Measurements from ENCODE around the gene BCR.

BCR gene

DNA sequence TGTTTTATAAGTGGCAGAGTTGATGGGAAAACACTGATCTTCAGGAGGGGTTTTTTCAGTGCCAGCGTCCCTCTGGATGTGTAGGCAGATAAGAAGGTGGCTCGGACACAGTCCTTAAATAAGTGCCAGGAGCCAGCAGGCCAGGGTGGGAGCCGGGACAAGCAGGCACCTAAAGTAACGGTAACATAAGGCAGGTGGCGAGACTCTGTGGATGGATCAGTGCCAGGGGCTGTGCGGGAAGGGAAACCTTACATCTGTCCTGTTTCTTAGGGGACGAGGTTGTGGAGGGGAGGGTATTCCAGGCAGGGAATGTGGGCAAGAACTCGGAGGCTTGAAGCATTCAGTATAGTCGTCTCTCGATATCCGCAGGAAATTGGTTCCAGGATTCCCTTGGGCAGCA is 15.9 kb downstream of the BCR start:
- Histone ChIP-seq H3K36me3 (ENCODE audit: control insufficient read depth, insufficient read depth, low read length) (no peaks in the 10 kb centered on the region), H3K4me3 (ENCODE audit: low read length) (no peak overlapping the region), H3K9ac (ENCODE audit: low read length) (no peak overlapping the region), H3K9me3 (ENCODE audit: control insufficient read depth, low read length) (no peaks in the 10 kb centered on the region), H3K4me1 (ENCODE audit: control insufficient read depth, insufficient read depth, low read length) (peaks cover 10% of the 10 kb centered on the region), H3K27me3 (ENCODE audit: control insufficient read depth, insufficient read depth, low read length) (no peaks in the 10 kb centered on the region)

- Histone ChIP-seq H3K27me3 (ENCODE audit: control insufficient read depth, insufficient read depth, low read length) (no peaks in the 10 kb centered on the region), H3K36me3 (ENCODE audit: control insufficient read depth, insufficient read depth, low read length) (no peaks in the 10 kb centered on the region), H3K9me3 (ENCODE audit: control insufficient read depth, low read length) (no peaks in the 10 kb centered on the region), H3K4me1 (ENCODE audit: control insufficient read depth, insufficient read depth, low read length) (peaks cover 7% of the 10 kb centered on the region), H3K9ac (ENCODE audit: low read length) (no peak overlapping the region), H3K4me3 (ENCODE audit: low read length) (no peak overlapping the region)
Measured at GRCh38 chr22:23197836-23198235, 17.5 kb downstream of the BCR start.

DNA sequence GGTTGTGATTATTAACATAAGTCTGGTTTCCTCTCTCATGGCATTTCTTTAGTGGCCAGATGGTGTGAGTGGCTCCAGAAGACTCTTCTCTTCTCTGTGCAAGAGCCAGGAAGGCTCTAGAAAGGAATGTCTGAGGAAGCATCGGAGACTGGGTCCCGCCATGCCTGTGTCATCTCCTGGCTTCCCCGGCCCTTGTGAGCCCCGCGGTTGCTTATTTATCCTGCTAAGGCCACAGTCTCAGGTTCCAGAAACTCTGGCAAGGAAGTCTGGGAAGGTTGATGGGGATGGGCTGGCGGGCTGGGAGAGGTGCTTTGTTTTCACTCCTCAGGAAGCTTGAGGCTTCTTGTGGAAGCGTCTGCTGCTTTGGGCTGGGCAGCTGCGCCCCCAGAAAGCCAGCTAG is 18.9 kb downstream of the BCR start:
- no peak overlapping the region for H3K9ac ChIP-seq (ENCODE audit: low read length)
- no peaks in the 10 kb centered on the region for H3K36me3 ChIP-seq (ENCODE audit: control insufficient read depth, insufficient read depth, low read length)
- H3K4me3 ChIP-seq (ENCODE audit: low read length): no peak overlapping the region
- H3K4me1 ChIP-seq (ENCODE audit: control insufficient read depth, insufficient read depth, low read length): peaks cover 7% of the 10 kb centered on the region
- no peaks in the 10 kb centered on the region for H3K27me3 ChIP-seq (ENCODE audit: control insufficient read depth, insufficient read depth, low read length)
- no peaks in the 10 kb centered on the region for H3K9me3 ChIP-seq (ENCODE audit: control insufficient read depth, low read length)

DNA sequence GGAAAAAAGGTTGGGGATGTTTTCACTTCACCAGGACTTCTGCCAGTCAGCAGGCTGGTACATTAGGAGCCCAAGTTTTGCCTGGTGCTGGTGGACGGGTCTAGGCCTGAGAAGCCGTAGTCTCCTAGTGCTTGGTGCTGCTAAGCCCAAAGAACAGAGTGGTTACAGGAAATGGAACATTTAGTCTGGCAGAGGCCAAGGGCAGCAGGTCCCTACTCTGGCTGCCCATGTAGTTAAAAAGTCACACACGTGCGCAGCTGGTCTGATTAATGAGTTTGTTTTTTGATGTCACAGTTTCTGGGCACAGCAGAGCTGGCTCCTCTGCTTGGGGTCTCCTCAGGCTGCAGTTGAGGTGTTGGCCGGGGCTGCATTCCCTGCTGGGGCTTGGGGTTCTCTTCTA is 20.6 kb downstream of the BCR start:
- no peak overlapping the region for H3K9ac ChIP-seq (ENCODE audit: low read length)
- no peak overlapping the region for H3K4me3 ChIP-seq (ENCODE audit: low read length)
- no peaks in the 10 kb centered on the region for H3K9me3 ChIP-seq (ENCODE audit: control insufficient read depth, low read length)
- H3K36me3 ChIP-seq (ENCODE audit: control insufficient read depth, insufficient read depth, low read length): no peaks in the 10 kb centered on the region
- no peaks in the 10 kb centered on the region for H3K27me3 ChIP-seq (ENCODE audit: control insufficient read depth, insufficient read depth, low read length)
- H3K4me1 ChIP-seq (ENCODE audit: control insufficient read depth, insufficient read depth, low read length): peaks cover 14% of the 10 kb centered on the region

DNA sequence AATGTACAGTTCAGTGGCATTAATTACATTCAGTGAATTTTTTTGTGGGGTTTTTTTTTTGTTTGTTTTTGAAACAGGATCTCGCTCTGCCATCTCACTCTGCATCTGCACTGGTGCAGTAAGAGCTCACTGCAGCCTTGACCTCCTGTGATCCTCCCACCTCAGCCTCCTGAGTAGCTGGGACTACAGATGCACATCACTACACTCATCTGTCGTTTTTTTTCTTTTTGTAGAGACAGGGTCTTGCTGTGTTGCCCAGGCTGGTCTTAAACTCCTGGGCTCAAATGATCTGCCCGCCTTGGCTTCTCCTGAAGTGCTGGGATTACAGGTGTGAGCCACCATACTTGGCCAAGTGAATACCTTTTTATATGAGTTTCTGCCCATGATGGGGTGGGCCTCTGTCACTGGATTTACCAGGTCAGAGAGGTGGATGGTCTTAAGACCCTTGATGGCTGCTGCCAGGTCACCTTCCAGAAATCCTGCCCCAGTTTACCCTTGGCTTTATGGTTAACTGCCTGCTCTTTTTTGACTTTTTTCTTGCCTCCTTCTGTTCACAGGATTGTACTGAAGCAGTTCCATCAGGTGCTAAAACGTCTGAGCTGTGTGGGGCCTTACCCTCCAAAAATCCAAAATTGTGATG is 22.6 kb downstream of the BCR start:
- H3K4me3 ChIP-seq (ENCODE audit: low read length): no peak overlapping the region
- H3K27me3 ChIP-seq (ENCODE audit: control insufficient read depth, insufficient read depth, low read length): no peaks in the 10 kb centered on the region
- peaks cover 14% of the 10 kb centered on the region for H3K4me1 ChIP-seq (ENCODE audit: control insufficient read depth, insufficient read depth, low read length)
- no peak overlapping the region for H3K9ac ChIP-seq (ENCODE audit: low read length)
- no peaks in the 10 kb centered on the region for H3K36me3 ChIP-seq (ENCODE audit: control insufficient read depth, insufficient read depth, low read length)
- no peaks in the 10 kb centered on the region for H3K9me3 ChIP-seq (ENCODE audit: control insufficient read depth, low read length)

GRCh38 chr22:23203452-23204124 is 23.3 kb downstream of the BCR start:
- Histone ChIP-seq H3K4me1 (ENCODE audit: control insufficient read depth, insufficient read depth, low read length) (peaks cover 14% of the 10 kb centered on the region), H3K9ac (ENCODE audit: low read length) (no peak overlapping the region), H3K9me3 (ENCODE audit: control insufficient read depth, low read length) (no peaks in the 10 kb centered on the region)

DNA sequence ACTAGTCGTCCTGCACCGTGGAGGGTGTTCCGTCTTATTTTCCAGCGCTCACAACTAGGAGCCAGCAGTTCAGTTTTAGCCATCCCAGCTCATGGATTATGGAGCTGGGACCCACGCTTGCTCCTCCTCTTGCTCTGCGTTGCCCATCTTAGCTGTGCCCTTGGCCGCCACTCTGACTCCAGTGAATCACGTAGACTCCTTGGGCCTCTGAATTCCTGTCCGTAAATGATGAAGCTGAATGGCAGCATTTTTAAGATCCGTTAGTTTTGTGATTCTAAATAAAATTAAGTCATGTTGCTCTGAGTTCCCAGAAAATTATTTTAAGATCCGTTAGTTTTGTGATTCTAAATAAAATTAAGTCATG is 23.8 kb downstream of the BCR start:
- no peak overlapping the region for H3K4me3 ChIP-seq (ENCODE audit: low read length)
- H3K27me3 ChIP-seq (ENCODE audit: control insufficient read depth, insufficient read depth, low read length): no peaks in the 10 kb centered on the region
- peaks cover 14% of the 10 kb centered on the region for H3K4me1 ChIP-seq (ENCODE audit: control insufficient read depth, insufficient read depth, low read length)
- no peaks in the 10 kb centered on the region for H3K9me3 ChIP-seq (ENCODE audit: control insufficient read depth, low read length)
- no peaks in the 10 kb centered on the region for H3K36me3 ChIP-seq (ENCODE audit: control insufficient read depth, insufficient read depth, low read length)
- H3K9ac ChIP-seq (ENCODE audit: low read length): no peak overlapping the region

More at GRCh38 chr22:23203452-23204124, 23.3 kb downstream of the BCR start:
- no peaks in the 10 kb centered on the region for H3K27me3 ChIP-seq (ENCODE audit: control insufficient read depth, insufficient read depth, low read length)
- H3K4me3 ChIP-seq (ENCODE audit: low read length): no peak overlapping the region
- no peaks in the 10 kb centered on the region for H3K36me3 ChIP-seq (ENCODE audit: control insufficient read depth, insufficient read depth, low read length)

DNA sequence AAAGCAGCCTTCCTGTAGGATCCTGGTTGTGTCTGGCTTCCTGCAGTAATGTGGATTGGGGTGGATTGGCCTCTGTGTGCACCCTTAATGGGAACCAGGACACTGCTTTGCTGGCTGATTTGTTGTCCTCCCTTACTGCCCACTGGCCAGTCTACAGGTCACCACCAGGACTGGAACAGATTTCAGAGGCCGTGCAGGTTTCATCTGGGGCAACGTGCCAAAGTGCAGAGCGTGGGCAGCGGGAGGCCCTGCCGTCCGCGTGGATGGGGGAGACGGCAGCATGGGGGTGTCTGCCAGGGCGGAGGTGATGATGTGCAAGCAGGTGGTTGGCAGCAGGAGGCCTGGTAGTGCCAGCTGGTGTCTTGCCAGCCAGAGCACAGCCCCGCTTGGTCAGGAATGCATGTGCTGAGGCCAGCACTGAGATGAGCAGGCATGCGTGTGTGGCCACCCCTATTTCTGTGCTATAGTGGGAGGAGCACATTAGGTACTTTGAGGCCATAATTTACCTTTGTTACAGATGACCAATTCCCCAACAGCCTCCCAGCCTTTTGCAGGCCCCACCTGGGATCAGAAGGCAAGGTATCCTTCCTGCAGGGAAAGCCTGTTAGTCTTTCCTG is 24.3 kb downstream of the BCR start:
- Histone ChIP-seq H3K4me3 (ENCODE audit: low read length) (no peak overlapping the region), H3K27me3 (ENCODE audit: control insufficient read depth, insufficient read depth, low read length) (no peaks in the 10 kb centered on the region), H3K9ac (ENCODE audit: low read length) (no peak overlapping the region), H3K4me1 (ENCODE audit: control insufficient read depth, insufficient read depth, low read length) (peaks cover 14% of the 10 kb centered on the region), H3K9me3 (ENCODE audit: control insufficient read depth, low read length) (no peaks in the 10 kb centered on the region), H3K36me3 (ENCODE audit: control insufficient read depth, insufficient read depth, low read length) (no peaks in the 10 kb centered on the region)

DNA sequence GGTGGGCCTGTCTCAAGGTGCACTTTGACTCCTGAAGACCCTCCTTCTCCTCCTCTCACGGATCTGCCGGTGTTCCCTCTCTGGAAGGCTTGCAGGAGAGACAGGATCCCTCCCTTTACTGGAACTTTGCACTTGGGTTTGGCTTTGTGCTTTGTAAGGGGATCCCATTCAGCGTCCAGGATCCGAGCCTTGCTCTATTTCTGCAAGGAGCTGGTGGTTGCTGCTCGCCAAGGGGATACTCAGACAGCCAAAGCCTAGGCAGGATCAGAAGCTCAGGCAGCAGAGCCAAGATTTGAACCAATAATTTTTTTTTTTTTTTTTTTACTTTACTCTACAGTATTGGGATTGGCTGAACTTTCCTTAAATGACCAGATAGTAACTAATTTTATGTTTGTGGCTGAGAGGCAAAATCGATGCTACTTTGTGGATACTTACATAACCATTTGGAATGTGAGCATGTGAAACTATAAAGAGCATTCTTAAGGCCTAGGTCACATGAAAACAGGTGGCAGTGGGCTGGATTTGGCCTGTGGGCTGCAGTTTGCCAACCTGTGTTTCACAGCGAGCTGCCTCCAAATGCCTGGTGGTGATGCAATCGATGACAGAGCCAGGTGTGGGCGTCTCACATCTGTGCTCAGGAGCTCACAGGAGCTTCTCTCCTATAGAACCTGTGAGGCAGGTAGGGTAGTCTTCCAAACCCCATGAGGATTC is 25.2 kb downstream of the BCR start:
- Histone ChIP-seq H3K9me3 (ENCODE audit: control insufficient read depth, low read length) (no peaks in the 10 kb centered on the region), H3K4me3 (ENCODE audit: low read length) (no peak overlapping the region), H3K27me3 (ENCODE audit: control insufficient read depth, insufficient read depth, low read length) (no peaks in the 10 kb centered on the region), H3K9ac (ENCODE audit: low read length) (no peak overlapping the region), H3K4me1 (ENCODE audit: control insufficient read depth, insufficient read depth, low read length) (peaks cover 14% of the 10 kb centered on the region), H3K36me3 (ENCODE audit: control insufficient read depth, insufficient read depth, low read length) (no peaks in the 10 kb centered on the region)

DNA sequence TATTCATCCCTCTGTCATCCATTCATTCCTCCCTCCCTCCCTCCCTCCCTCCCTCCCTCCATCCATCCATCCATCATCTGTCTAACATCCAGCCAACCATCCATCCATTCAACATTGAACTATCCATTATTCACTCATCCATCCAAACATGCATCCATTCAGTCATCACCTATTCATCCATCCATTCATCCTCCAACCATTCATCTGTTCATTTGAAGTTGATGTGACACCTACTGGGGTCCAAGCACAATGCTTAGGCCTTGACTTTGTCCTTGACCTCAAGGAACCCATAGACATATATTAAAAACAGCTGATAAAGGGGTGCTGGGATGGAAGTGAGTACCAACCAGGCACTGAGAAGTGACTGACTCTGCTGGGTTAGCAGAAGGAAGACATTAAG is 26.6 kb downstream of the BCR start:
- Histone ChIP-seq H3K9ac (ENCODE audit: low read length) (no peak overlapping the region), H3K36me3 (ENCODE audit: control insufficient read depth, insufficient read depth, low read length) (no peaks in the 10 kb centered on the region), H3K9me3 (ENCODE audit: control insufficient read depth, low read length) (no peaks in the 10 kb centered on the region), H3K4me1 (ENCODE audit: control insufficient read depth, insufficient read depth, low read length) (peaks cover 8% of the 10 kb centered on the region), H3K4me3 (ENCODE audit: low read length) (no peak overlapping the region), H3K27me3 (ENCODE audit: control insufficient read depth, insufficient read depth, low read length) (no peaks in the 10 kb centered on the region)

- Histone ChIP-seq H3K9me3 (ENCODE audit: control insufficient read depth, low read length) (no peaks in the 10 kb centered on the region), H3K9ac (ENCODE audit: low read length) (no peak overlapping the region), H3K4me3 (ENCODE audit: low read length) (no peak overlapping the region), H3K27me3 (ENCODE audit: control insufficient read depth, insufficient read depth, low read length) (no peaks in the 10 kb centered on the region), H3K4me1 (ENCODE audit: control insufficient read depth, insufficient read depth, low read length) (peaks cover 11% of the 10 kb centered on the region), H3K36me3 (ENCODE audit: control insufficient read depth, insufficient read depth, low read length) (no peaks in the 10 kb centered on the region)
Measured at GRCh38 chr22:23207729-23208393, 27.6 kb downstream of the BCR start.
